HG02623 (cell line): ENCODE measurements around the gene CAMK2N1.

ENCODE experiments used
- ATAC-seq: cut with Tn5 transposase; IDR thresholded peaks from one replicate; pipeline ENCODE4 v1.9.1; 2021; ENCODE audit warnings: moderate library complexity; ENCODE audit not compliant: unreplicated experiment

The CAMK2N1 gene

GRCh38 chr1:20446796-20447195 lies 39.2 kb downstream of the CAMK2N1 start:
- no peak for ATAC-seq

GRCh38 chr1:20445956-20446355 lies 40.1 kb downstream of the CAMK2N1 start:
- no peak for ATAC-seq

GRCh38 chr1:20443703-20444586 lies 42.1 kb downstream of the CAMK2N1 start:
- no peak for ATAC-seq

GRCh38 chr1:20442920-20443625 lies 42.9 kb downstream of the CAMK2N1 start:
- no peak for ATAC-seq

- no peak for ATAC-seq
Measured at GRCh38 chr1:20440785-20441200, 45.2 kb downstream of the CAMK2N1 start.

- ATAC-seq = no peak
Measured at GRCh38 chr1:20439282-20439681, 46.7 kb downstream of the CAMK2N1 start.

- ATAC-seq = no peak
Measured at GRCh38 chr1:20437640-20438039, 48.4 kb downstream of the CAMK2N1 start.

- no peak for ATAC-seq
Measured at GRCh38 chr1:20432891-20433290, 53.1 kb downstream of the CAMK2N1 start.
